Middle frontal gyrus (tissue), 1 donor: ENCODE data around the gene ASB15.

Experiments
- DNase-seq: peaks from one replicate; pipeline ENCODE4 v3.0.0-alpha.2; 2015; ENCODE audit warnings: low spot score; ENCODE audit errors: extremely low spot score

ASB15 gene

GRCh38 chr7:123662755-123663154 lies 61.1 kb downstream of the ASB15 start:
- no peak for DNase-seq

DNA sequence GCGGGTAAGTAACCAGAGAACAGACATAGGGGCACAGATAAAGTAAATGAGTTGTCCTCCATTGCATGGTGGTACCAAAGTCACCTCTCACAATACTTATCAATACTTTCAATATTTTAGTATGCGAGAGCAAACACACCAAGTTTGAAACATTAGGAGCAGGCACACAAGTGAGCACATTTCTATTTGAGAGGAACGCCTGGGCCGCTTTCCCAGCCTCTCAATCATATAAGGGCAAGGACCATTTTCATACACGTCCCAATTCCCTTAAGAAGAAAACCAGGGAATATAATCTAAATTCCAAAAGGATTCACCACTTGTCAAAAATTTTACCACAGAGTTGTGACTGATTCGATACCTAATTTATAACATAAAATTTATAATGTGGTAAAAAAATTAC lies 61.6 kb downstream of the ASB15 start:
- no peak for DNase-seq

GRCh38 chr7:123665157-123665556 lies 63.5 kb downstream of the ASB15 start:
- no peak for DNase-seq

GRCh38 chr7:123665896-123666295 lies 64.3 kb downstream of the ASB15 start:
- no peak for DNase-seq

DNA sequence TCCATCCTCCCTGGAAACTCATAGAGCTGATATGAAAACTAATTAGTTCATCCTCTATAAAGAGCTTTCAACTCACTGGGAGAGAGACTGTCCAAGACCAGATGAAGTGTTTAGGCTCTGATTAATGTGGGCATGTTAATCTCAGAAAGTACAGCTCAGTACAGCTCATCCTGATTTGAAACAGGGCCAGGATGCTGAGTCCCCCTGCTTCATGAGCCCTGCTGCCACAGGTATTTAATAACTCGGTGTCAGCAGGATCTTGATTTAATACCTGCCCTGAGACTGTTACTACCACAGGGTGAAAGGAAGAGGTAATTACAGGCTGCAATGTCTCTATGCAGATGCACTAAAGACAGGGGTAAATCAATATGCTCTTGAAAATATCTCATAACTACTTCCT lies 64.9 kb downstream of the ASB15 start:
- no peak for DNase-seq

DNA sequence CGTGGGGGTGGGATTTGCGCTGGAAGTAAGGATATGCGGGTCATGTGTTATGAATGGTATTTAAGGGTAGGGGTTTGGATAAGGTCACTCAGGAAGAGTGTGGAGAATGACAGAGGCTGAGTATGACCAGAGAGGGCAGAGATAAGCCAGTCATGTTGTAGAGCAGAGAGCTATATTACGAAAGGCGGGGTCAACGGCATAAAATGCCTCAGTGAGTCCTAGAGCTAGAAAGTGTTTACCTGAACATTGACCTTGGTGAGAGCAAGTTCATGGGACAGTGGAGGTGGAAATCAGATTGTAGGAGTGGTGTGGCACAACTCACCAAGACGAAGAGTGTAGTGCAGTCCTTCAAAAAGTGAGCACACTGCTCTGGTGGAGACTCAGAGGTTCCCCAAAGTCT lies 67.9 kb downstream of the ASB15 start:
- DNase-seq: no peak

DNA sequence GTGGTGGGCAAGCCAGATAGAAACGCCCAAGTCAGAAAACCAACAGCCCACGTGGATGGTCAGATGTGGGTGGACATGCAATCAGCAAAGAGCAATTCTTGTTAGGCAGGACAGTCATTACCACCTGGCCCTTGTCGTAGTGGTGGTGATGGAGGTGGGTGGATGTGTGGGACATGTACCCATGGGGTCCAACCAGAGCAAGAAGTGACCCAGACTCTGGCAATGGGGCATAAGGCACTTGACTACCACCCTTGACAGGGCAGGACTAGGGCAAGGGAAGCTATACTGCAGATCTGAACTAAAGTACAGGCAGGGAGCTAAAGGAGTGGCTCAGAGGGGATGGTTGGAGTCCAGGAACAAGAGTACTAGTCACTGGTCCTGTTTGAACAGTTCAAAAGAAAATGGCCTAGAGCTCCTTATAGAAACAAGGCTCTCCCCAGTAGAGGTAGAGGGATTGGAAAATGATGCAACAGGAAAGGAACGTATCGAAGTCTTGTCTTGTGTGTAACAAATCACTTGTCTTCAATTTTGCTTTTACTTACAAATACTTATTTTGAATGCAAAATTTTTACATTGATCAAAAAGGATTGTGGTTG lies 71.6 kb downstream of the ASB15 start:
- no peak for DNase-seq

GRCh38 chr7:123673752-123674398 lies 72.3 kb downstream of the ASB15 start:
- DNase-seq: no peak

GRCh38 chr7:123674399-123675180 lies 73.0 kb downstream of the ASB15 start:
- DNase-seq: no peak

- DNase-seq: no peak
Observed at GRCh38 chr7:123675181-123675473, 73.5 kb downstream of the ASB15 start.

GRCh38 chr7:123677061-123677715 lies 75.6 kb downstream of the ASB15 start:
- no peak for DNase-seq

GRCh38 chr7:123679614-123680013 lies 78.0 kb downstream of the ASB15 start:
- no peak for DNase-seq

GRCh38 chr7:123680580-123680979 lies 79.0 kb downstream of the ASB15 start:
- no peak for DNase-seq

GRCh38 chr7:123681561-123681960 lies 79.9 kb downstream of the ASB15 start:
- DNase-seq: no peak

- peak; percentile 37 for DNase-seq
Observed at GRCh38 chr7:123682690-123683089, 81.1 kb downstream of the ASB15 start.

DNA sequence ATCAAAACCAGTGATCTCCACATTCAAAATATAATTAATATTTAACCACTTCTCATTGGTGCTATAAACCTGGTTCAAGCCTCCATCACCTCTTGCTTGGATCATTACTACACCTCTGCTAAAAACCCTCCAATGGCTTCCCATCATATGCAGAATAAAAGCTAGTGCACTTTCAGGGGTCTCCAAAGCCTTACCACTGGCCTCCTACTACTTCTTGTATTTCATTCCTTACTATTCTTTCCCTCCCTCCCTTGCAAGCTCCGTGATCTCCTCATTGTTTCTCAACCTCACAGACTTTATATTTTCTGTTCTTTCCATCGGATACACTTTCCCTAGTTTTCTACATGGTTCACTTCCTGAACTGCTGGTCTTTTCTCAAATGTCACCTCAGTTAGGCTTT lies 85.5 kb downstream of the ASB15 start:
- no peak for DNase-seq

- no peak for DNase-seq
Observed at GRCh38 chr7:123687727-123688126, 86.1 kb downstream of the ASB15 start.
